ENCODE measurements around the gene VPS52. TPM values are rescaled to one million over a fixed set of nuclear protein-coding genes. Genes with fewer than 3 reads are reported as not detected.
A peak's percentile ranks its signal among the peaks of the same experiment; 100 is the strongest.

The VPS52 gene
- total and polyA plus RNA-seq, 9 of the 15 experiments (the other 6 are each of a cell fraction or from before 2014, with no cell fraction given), result 24.4 to 103 (median 40.2) TPM

DNA sequence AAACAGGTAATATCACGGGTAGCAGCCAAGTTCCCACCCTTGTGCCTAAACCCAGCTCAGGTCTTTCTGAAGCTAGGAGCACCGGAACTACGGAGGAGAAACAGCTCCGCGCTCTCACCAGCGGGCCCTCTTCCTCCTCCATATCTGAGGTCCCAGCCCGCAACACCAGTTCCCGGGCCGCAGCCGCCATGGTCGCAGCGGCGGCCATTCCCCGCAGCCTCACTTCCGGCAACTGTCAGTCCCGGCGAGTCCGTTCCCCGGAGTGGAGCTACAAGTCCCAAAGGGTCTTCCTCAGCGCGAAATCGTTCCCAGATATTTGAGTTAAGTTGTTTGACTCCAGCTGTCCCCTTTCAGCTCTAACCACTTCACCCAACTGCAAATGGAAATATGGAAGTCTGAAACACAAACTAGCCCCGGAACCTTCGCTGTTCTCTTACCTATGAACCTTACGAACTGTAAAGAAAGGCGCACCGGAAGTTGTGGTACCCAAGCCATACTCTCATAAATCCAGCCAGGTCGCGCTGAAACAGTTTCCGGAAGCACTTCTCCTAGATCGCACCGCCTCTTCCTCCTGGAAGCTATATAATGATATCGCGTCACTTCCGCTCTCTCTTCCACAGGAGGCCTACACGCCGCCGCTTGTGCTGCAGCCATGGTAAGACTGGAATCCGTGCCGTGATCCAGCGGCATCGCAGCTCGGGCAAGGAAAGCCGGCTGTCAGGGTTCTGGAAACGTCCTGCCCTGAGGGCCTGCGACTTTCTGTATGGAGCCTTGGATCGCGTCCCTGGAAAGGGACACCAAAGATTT is at the start of gene VPS52, which contains the start of gene RPS18 (continued):
- TF ChIP-seq, protein P1, sequence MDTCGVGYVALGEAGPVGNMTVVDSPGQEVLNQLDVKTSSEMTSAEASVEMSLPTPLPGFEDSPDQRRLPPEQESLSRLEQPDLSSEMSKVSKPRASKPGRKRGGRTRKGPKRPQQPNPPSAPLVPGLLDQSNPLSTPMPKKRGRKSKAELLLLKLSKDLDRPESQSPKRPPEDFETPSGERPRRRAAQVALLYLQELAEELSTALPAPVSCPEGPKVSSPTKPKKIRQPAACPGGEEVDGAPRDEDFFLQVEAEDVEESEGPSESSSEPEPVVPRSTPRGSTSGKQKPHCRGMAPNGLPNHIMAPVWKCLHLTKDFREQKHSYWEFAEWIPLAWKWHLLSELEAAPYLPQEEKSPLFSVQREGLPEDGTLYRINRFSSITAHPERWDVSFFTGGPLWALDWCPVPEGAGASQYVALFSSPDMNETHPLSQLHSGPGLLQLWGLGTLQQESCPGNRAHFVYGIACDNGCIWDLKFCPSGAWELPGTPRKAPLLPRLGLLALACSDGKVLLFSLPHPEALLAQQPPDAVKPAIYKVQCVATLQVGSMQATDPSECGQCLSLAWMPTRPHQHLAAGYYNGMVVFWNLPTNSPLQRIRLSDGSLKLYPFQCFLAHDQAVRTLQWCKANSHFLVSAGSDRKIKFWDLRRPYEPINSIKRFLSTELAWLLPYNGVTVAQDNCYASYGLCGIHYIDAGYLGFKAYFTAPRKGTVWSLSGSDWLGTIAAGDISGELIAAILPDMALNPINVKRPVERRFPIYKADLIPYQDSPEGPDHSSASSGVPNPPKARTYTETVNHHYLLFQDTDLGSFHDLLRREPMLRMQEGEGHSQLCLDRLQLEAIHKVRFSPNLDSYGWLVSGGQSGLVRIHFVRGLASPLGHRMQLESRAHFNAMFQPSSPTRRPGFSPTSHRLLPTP (IDR thresholded peaks at IDR 0.05; ENCODE audit: borderline replicate concordance, extremely low read depth, insufficient read length), result no peak
- no peak; the same call in 1 of the 2 replicates for TF ChIP-seq ZFP30 (CRISPR knock-in tag; IDR thresholded peaks at IDR 0.05; ENCODE audit: borderline replicate concordance)
- no peak for TF ChIP-seq HNRNPUL1 (IDR thresholded peaks at IDR 0.05; ENCODE audit: low read length)
- TF ChIP-seq STAT5A (IDR thresholded peaks at IDR 0.05; ENCODE audit: borderline replicate concordance, low read length), result peak; percentile 5; the same call in 1 of the 2 replicates
- TF ChIP-seq, protein P2, sequence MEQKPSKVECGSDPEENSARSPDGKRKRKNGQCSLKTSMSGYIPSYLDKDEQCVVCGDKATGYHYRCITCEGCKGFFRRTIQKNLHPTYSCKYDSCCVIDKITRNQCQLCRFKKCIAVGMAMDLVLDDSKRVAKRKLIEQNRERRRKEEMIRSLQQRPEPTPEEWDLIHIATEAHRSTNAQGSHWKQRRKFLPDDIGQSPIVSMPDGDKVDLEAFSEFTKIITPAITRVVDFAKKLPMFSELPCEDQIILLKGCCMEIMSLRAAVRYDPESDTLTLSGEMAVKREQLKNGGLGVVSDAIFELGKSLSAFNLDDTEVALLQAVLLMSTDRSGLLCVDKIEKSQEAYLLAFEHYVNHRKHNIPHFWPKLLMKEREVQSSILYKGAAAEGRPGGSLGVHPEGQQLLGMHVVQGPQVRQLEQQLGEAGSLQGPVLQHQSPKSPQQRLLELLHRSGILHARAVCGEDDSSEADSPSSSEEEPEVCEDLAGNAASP (IDR thresholded peaks at IDR 0.05), result no peak
- no peak for TF ChIP-seq CREB5 (CRISPR knock-in tag; IDR thresholded peaks at IDR 0.05)
- TF ChIP-seq FOXM1 (IDR thresholded peaks at IDR 0.05; ENCODE audit: low read depth), result peak; percentile 58; the same call in 1 of the 2 replicates
- no peak; the same call in 1 of the 2 replicates for TF ChIP-seq FOXM1 (CRISPR knock-in tag; IDR thresholded peaks at IDR 0.05; ENCODE audit: low read depth)
- peak in 1 of 2 experiments; percentile 58; a peak in 1 of 4 replicates for TF ChIP-seq FOXA3 (CRISPR knock-in tag; conservative IDR thresholded peaks at IDR 0.05 in 1 of 2, IDR thresholded peaks at IDR 0.05 in 1 of 2)
- TF ChIP-seq ZBTB34 (CRISPR knock-in tag; IDR thresholded peaks at IDR 0.05), result no peak
- peak in 1 of 2 experiments; percentile 100; a peak in 2 of 4 replicates for TF ChIP-seq TRIM24 (IDR thresholded peaks at IDR 0.05)
- TF ChIP-seq SP1 (CRISPR knock-in tag; IDR thresholded peaks at IDR 0.05), result peak; percentile 76
- no peak for TF ChIP-seq ZNF184 (CRISPR knock-in tag; IDR thresholded peaks at IDR 0.05)
- no peak for TF ChIP-seq ZNF140 (CRISPR knock-in tag; IDR thresholded peaks at IDR 0.05)
- TF ChIP-seq ATF2 (CRISPR knock-in tag; IDR thresholded peaks at IDR 0.05), result no peak
- TF ChIP-seq HMGN3 (IDR thresholded peaks at IDR 0.05; ENCODE audit: borderline replicate concordance, extremely low read depth, insufficient read length, low read depth, low read length), result peak; percentile 60
- TF ChIP-seq ZNF695 (CRISPR knock-in tag; IDR thresholded peaks at IDR 0.05), result 0 out of 2 replicates have a peak, but pooled peaks have one; percentile 9
- peak; percentile 81 for TF ChIP-seq HDAC8 (tag; IDR thresholded peaks at IDR 0.05)
